HEK293 (cell line): Measurements from ENCODE around the gene ANGPTL2.

Experiments used
- CTCF ChIP-seq: fragments of 450-650 bp; formaldehyde crosslinking; IDR thresholded peaks from 2 replicates; pipeline ENCODE4 v1.5.1; 2016; ENCODE audit warnings: missing biosample characterization, missing genetic modification characterization
- REST ChIP-seq: fragments of 450-650 bp; formaldehyde crosslinking; IDR thresholded peaks from 2 replicates; pipeline ENCODE4 v1.5.1; 2016; ENCODE audit warnings: missing biosample characterization, missing genetic modification characterization
- SP3 ChIP-seq: fragments of 450-650 bp; formaldehyde crosslinking; IDR thresholded peaks from 2 replicates; pipeline ENCODE4 v1.5.1; 2016; ENCODE audit warnings: missing biosample characterization, missing genetic modification characterization
- ZBTB7A ChIP-seq: fragments of 450-650 bp; formaldehyde crosslinking; IDR thresholded peaks from 2 replicates; pipeline ENCODE4 v1.5.1; 2016; ENCODE audit warnings: low read depth, missing biosample characterization, missing genetic modification characterization
- ZNF311 ChIP-seq: fragments of 450-650 bp; formaldehyde crosslinking; IDR thresholded peaks from 2 replicates; pipeline ENCODE4 v1.5.1; 2017; ENCODE audit warnings: missing biosample characterization, missing genetic modification characterization, borderline replicate concordance
- ZNF449 ChIP-seq: fragments of 450-650 bp; formaldehyde crosslinking; IDR thresholded peaks from 2 replicates; pipeline ENCODE4 v1.5.1; 2017; ENCODE audit warnings: missing biosample characterization, mild to moderate bottlenecking, missing genetic modification characterization, moderate library complexity
- ZNF626 ChIP-seq: fragments of 450-650 bp; sonication (Bioruptor Pico); formaldehyde crosslinking; IDR thresholded peaks from 2 replicates; pipeline ENCODE4 v1.5.1; 2018; ENCODE audit warnings: missing biosample characterization, missing genetic modification characterization, inconsistent platforms

GRCh38 chr9:127144670-127145445 lies 22.4 kb upstream of the ANGPTL2 start:
- TF ChIP-seq CTCF (tag by site-specific recombination) (no peak), ZNF626 (tag by site-specific recombination) (no peak), ZNF311 (tag by site-specific recombination) (no peak), ZNF449 (tag by site-specific recombination) (no peak), ZBTB7A (tag by site-specific recombination) (no peak), REST (tag by site-specific recombination) (no peak), SP3 (tag by site-specific recombination) (no peak)
